Measurements from ENCODE around the gene LY6G6D.

DNA sequence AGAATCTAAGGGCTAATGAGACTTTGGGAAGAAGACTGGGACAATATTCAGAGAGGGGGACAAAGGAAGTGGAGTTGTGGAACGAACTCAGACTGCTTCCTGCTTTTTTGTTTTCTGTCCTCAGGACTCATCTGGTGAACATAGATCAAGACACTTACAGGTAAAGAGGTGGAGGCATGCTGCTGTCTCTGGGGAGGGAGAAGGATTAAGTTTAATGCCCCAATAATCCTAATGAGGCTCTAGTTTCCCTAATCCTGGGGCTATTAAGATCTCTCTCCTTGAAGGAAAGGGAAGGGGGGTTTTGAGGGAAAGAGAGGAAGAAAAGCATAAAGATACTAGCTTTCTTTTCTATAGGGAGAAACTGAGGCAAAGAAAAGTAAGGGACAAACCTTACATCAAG, 29.3 kb downstream of the LY6G6D start:
- TF ChIP-seq, protein P1, sequence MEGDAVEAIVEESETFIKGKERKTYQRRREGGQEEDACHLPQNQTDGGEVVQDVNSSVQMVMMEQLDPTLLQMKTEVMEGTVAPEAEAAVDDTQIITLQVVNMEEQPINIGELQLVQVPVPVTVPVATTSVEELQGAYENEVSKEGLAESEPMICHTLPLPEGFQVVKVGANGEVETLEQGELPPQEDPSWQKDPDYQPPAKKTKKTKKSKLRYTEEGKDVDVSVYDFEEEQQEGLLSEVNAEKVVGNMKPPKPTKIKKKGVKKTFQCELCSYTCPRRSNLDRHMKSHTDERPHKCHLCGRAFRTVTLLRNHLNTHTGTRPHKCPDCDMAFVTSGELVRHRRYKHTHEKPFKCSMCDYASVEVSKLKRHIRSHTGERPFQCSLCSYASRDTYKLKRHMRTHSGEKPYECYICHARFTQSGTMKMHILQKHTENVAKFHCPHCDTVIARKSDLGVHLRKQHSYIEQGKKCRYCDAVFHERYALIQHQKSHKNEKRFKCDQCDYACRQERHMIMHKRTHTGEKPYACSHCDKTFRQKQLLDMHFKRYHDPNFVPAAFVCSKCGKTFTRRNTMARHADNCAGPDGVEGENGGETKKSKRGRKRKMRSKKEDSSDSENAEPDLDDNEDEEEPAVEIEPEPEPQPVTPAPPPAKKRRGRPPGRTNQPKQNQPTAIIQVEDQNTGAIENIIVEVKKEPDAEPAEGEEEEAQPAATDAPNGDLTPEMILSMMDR (IDR thresholded peaks at IDR 0.05; ENCODE audit: low read length) = no peak
- TF ChIP-seq EZH2phosphoT487 (IDR thresholded peaks at IDR 0.05; ENCODE audit: low read length) = no peak
